CD4-positive, alpha-beta T cell treated with Interleukin-6 at 100 ng/mL for 8 hours (primary cell): ENCODE measurements around the gene RPGRIP1.
"Not testable (repeated sequence)": the region's sequence is repeated elsewhere in the genome, so short reads cannot be mapped to it uniquely, and the experiment has no call there.

Source experiments
- DNase-seq: peaks from one replicate; pipeline ENCODE4 v3.0.0-alpha.2; 2020; ENCODE audit warnings: mixed read lengths, low spot score

Gene RPGRIP1

DNA sequence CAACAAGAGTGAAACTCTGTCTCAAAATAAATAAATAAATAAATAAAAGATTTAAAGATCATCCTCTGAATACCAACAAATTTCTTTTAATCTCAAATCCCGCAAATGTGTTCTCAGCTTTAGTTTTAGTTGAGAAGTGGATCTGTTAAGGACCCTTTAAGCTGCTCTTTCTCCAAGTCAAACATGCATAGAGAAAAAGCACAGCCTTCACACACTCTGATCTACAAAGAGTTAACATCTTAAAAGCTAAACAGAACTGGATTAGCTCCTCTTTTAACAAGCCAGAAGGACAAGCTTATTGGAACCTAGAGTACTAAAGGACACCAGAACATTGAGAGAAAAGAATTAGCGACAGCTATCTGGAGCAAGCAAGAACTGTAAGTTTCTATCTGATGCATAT lies at the start of gene RPGRIP1:
TSS of gene RPGRIP1 (plus strand) at position 301 of the 400 bp plus-strand sequence. CDS start 7,894 bp downstream, outside the sequence.
- DNase-seq, result no peak

- peak; percentile 7 for DNase-seq
Observed at GRCh38 chr14:21231020-21231652, 48.7 kb upstream of the RPGRIP1 start.

GRCh38 chr14:21233457-21234076 lies 46.3 kb upstream of the RPGRIP1 start:
- DNase-seq, result no peak

- no peak for DNase-seq
Observed at GRCh38 chr14:21234112-21234511, 45.8 kb upstream of the RPGRIP1 start.

GRCh38 chr14:21236948-21237797 lies 42.7 kb upstream of the RPGRIP1 start:
- no peak for DNase-seq

DNA sequence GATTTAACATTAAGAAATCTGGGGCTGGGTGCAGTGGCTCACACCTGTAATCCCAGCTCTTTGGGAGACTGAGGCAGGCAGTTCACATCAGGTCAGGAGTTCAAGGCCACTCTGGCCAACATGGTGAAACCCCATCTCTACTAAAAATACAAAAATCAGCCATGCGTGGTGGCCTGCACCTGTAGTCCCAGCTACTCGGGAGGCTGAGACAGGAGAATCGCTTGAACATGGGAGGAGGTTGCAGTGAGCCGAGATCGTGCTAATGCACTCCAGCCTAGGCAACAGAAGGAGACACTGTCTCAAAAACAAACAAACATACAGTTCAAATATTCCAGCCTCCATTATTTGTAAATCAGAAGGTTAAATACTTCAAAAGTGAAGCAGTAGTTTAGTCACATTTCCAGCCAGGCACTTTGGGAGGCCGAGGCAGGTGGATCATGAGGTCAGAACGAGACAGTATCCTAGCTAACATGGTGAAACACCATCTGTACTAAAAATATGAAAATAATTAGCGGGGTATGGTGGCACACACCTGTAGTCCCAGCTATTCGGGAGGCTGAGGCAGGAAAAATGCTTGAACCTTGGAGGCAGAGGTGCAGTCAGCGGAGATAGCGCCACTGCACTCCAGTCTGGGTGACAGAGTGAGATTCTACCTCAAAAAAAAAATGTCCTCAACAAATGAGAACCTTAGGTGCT lies 40.9 kb upstream of the RPGRIP1 start:
- no peak for DNase-seq

DNA sequence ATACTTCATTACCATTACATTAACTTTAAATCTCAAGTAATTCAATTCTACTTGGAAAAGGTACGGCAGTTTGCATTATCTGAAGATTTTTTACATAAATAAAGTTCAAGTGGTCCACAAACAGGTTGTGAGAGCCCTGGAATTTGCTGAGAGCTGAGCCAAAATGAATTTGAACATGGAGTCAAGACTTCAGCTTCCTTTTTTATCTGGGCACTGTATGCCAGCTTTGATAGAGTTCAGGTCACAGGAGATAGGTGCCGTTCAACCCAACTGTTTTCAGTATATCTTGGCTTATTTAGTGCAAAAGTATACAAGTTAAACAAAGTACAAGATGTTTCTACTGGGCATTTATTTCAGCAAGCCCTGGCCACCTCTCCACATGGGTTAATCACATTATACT lies 39.5 kb upstream of the RPGRIP1 start:
- DNase-seq, result no peak

DNA sequence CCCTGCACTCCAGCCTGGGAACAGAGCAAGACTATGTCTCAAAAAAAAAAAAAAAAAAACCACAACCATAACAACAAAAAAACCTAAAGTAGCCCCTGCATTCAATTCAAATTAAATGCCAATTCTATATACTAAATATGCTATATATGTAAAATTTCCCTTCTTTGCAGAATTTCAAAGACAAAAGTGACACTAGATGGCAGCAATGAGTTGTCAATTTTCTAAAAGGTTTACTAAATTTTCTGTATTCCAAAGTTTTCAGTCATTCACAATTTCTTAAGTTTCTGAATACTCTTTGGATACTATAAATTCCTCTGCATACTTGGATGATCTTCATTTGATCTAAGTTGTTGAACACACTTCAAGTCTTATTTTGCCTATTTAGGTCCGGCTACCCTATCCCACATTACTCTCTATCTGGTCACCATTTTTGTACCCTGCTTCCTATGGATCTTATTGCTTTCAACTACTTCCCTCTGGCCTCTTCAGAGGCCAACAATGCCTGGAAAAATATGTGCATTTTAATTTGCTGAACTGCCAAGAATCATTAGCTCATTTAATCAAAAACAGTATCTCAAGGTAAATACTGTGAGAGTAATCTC lies 38.6 kb upstream of the RPGRIP1 start:
- no peak for DNase-seq

- no peak for DNase-seq
Observed at GRCh38 chr14:21244544-21244943, 35.3 kb upstream of the RPGRIP1 start.

- no peak for DNase-seq
Observed at GRCh38 chr14:21245813-21246212, 34.1 kb upstream of the RPGRIP1 start.

- DNase-seq, result no peak
Observed at GRCh38 chr14:21248338-21248737, 31.5 kb upstream of the RPGRIP1 start.

DNA sequence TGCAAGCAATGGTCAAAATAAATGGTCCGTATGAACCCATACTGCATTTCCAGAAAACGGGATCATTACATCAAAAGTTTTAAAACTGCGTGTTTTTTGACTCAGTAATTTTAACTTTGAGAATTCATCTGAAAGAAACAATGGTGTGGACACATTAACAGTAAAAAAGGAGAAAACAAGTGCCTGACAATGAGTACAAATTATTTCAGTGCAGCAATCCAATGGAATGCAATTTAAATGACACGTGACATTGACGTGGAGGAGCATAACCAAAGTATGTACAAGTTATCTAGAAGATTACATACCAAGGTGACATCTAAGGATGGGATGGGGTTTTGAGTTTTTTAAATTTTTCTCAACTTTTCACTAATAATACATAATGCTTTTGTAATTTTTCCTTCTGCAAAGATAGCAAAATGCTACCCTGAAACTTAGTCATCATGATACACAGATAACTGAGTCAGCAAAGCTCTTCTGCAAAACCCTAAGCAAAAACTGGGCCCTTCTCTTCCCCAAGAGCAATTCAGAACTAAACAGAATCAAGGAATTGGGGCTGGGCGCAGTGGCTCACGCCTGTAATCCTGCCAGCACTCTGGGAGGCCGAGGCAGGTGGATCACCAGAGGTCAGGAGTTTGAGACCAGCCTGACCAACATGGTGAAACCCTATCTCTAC lies 31.0 kb upstream of the RPGRIP1 start:
- DNase-seq, result no peak

GRCh38 chr14:21251215-21251614 lies 28.7 kb upstream of the RPGRIP1 start:
- no peak for DNase-seq

GRCh38 chr14:21252149-21252548 lies 27.7 kb upstream of the RPGRIP1 start:
- DNase-seq, result no peak

DNA sequence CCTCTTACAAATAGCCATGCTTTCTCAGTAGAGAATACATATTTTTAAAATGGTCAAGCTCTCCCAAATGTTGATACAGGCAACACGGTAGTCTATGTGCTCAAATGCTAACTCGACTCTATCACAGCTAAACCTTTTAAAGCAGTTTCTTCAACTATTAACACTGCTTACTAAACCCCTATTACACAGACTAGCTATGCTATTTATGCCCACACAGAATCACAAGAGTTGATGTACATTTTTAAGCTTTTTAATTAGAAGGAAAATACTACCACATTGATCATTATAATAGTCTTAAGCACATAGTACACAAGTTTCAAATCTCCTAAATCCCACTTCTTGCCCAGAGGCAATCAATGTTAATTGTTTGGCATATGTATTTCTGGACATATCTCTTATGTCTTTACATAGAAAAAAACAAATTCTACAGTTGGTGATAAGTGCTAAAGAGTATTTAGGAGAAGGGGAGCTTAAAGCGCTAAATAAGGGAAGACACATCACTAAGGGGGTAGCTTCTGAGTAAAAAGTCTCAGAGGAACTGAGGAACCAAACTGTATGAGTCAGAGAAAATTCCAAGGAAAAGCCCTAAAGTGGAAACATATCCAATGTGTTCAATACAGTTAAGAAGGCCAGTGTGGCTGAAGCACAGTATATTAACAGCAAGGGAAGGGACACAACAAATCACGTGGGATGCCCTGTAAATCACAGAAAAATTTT lies 24.3 kb upstream of the RPGRIP1 start:
- DNase-seq, result no peak

DNA sequence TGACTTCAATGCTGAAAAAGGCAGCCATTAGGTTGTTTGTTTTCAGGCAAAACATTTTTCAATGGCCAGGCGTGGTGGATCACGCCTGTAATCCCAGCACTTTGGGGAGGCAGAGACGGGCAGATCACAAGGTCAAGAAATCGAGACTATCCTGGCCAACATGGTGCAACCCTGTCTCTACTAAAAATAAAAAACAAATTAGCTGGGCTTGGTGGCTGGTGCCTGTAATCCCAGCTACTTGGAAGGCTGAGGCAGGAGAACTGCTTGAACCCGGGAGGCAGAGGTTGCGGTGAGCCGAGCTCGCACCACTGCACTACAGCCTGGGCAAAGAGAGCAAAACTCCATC lies 23.8 kb upstream of the RPGRIP1 start:
- DNase-seq, result not testable (repeated sequence)

DNA sequence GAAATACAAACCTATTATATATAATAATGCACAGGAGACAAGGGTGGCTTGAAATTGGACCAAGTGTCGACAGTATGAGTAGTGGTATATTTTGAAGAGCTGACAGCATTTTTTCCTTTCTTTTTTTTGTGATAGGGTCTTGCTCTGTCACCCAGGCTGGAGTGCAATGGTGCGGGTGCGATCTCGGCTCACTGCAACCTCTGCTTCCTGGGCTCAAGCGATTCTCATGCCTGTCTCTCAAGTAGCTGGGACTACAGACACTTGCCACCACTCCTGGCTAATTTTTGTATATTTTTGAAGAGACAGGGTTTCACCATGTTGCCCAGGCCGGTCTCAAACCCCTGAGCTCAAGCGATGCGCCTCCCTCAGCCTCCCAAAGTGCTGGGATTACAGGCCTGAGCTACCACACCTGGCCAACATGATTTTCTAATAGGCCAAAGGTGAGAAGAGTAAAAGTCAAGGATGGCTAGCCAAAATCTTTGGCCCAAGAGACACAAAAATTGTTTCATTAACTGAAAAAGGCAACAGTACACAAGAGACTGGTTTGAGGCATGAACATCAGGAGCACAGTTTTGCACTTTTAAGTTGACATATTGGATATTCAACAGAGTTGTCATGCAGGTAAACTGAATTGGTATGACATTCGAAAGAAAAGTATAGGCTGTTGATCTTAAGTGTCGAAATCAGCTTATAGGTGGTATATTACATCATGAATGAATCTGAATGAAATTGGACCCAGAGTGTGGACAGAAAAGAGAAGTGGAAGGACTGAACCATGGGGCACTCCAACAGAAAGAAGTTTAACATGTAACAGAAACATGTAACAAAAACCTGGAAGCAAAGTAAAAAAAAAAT lies 23.1 kb upstream of the RPGRIP1 start:
- no peak for DNase-seq

DNA sequence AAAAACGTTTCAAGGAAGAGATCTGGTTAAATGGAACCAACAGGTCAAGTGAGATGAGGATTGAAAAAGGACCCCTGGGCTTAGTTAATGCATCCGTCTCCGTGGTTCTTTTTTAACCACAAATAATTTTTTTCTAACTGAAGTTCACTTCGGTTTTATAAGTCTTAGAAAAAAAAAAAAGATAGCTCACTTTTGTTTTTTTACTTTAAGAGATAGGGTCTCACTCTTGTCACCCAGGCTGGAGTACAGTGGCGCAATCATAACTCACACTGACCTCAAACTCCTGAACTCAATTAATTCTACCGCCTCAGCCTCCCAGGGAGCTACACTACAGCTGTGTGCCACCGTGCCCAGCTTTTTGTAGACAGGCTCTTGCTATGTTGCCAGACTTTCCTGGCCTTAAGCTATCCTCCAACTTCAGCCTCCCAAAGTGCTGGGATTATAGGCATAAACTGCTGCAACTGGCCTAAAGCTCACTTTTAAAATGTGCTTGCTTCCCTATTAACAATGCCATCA lies 22.4 kb upstream of the RPGRIP1 start:
- no peak for DNase-seq

- no peak for DNase-seq
Observed at GRCh38 chr14:21258005-21258888, 21.6 kb upstream of the RPGRIP1 start.
